Fibroblast of the aortic adventitia (primary cell): ENCODE data around the gene GLB1L. TPM values are rescaled to one million over a fixed set of nuclear protein-coding genes. Genes with fewer than 3 reads are reported as not detected.
A peak's percentile ranks its signal among the peaks of the same experiment; 100 is the strongest.

Experiments used
- DNase-seq: peaks from one replicate; pipeline ENCODE4 v3.0.0-alpha.2; 2010; ENCODE audit warnings: low read depth
- H3K4me3 ChIP-seq: 2 replicates; pipeline ENCODE4 v1.5.1; 2011; ENCODE audit warnings: low read depth, mild to moderate bottlenecking, control low read depth, low read length, moderate library complexity
- total RNA-seq: library from RNA; depleted of rRNA; stranded (reverse); fragments of >200 nt; gene quantifications from 2 replicates; pipeline ENCODE4 v1.2.3, GENCODE V29; 2012; ENCODE audit warnings: low replicate concordance
- TF ChIP-seq, protein P1 (sequence below): IDR thresholded peaks from 2 replicates; pipeline ENCODE4 v1.5.1; 2011; ENCODE audit warnings: mild to moderate bottlenecking, low read length, control low read depth, inconsistent platforms; ENCODE audit not compliant: insufficient read depth

GLB1L gene
- total RNA-seq, 1 donor, result 10.5 TPM

DNA sequence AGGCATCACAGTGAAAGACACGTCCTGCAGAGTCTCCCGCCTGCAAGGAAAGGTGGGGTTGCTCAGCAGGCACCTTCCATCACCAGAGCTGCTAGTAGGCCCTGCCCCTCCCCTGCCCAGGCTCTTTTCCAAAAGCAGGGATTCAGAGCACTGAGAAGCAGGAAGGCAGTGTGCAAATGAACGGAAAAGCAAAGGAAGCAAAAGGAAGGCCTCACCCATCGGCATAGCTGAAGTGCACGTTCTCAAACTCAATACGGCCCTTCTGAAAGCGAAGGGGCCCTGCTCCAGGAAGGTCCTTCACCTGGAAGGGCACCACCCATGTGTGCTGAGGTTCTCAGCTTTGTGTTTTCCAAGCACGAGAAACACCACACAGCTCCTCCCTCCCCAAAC is 32.2 kb downstream of the GLB1L start:
- no peak overlapping the region for H3K4me3 ChIP-seq
- DNase-seq, result no peak
- TF ChIP-seq, protein P1, sequence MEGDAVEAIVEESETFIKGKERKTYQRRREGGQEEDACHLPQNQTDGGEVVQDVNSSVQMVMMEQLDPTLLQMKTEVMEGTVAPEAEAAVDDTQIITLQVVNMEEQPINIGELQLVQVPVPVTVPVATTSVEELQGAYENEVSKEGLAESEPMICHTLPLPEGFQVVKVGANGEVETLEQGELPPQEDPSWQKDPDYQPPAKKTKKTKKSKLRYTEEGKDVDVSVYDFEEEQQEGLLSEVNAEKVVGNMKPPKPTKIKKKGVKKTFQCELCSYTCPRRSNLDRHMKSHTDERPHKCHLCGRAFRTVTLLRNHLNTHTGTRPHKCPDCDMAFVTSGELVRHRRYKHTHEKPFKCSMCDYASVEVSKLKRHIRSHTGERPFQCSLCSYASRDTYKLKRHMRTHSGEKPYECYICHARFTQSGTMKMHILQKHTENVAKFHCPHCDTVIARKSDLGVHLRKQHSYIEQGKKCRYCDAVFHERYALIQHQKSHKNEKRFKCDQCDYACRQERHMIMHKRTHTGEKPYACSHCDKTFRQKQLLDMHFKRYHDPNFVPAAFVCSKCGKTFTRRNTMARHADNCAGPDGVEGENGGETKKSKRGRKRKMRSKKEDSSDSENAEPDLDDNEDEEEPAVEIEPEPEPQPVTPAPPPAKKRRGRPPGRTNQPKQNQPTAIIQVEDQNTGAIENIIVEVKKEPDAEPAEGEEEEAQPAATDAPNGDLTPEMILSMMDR, result no peak

DNA sequence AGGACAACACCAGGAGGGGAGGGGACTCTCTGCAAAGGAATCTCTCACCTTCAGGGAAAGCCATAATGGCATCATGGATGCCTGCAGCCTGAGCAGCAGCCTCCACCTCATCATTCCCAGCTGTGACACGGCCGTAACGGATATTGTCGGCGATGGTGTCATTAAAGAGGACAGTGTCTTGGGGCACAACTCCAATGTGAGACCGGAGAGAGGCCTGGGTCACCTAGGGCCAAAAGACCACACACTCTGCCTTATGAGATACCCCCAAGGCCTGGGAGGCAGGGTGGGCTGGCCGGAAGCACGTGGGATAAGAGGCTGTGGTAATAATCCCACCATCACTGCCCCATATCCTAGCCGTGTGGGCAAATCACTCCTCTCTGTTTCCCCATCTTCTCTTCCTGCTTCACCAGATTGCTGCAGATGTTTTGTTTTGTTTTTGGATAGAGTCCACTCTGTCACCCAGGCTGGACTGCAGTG is 34.3 kb downstream of the GLB1L start:
- DNase-seq, result no peak
- H3K4me3 ChIP-seq, result no peak overlapping the region
- TF ChIP-seq, protein P1, result no peak

DNA sequence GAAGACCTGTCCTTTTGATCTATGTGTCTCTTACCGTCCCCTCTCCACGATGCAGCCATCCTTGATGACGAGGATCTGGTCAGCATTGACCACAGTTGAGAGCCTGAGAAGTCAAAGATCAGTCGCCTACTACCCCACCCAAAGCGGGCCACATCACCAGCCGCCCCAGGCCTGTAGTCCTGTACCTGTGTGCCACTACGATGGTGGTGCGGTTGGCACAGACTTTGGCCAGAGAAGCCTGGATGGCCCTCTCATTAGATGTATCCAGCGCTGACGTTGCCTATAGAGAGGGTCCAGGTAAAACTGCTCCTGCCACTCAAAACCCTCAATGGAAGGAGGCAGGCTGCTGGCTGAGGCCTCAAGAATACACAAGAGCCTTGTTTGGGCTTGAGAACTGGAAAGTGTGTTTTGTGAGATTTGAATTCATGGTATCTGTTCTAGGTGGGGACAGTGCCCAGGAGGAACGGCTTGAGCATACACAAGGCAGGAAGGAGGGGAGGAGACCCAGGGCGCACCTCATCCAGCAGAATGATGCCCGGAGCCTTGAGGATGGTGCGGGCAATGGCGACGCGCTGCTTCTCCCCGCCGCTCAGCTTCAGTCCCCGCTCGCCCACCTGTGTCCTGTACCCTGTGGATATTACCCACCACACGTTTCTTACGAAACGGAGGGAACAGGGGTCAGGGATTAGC is 34.9 kb downstream of the GLB1L start:
- TF ChIP-seq, protein P1, result no peak
- no peak overlapping the region for H3K4me3 ChIP-seq
- DNase-seq, result no peak

DNA sequence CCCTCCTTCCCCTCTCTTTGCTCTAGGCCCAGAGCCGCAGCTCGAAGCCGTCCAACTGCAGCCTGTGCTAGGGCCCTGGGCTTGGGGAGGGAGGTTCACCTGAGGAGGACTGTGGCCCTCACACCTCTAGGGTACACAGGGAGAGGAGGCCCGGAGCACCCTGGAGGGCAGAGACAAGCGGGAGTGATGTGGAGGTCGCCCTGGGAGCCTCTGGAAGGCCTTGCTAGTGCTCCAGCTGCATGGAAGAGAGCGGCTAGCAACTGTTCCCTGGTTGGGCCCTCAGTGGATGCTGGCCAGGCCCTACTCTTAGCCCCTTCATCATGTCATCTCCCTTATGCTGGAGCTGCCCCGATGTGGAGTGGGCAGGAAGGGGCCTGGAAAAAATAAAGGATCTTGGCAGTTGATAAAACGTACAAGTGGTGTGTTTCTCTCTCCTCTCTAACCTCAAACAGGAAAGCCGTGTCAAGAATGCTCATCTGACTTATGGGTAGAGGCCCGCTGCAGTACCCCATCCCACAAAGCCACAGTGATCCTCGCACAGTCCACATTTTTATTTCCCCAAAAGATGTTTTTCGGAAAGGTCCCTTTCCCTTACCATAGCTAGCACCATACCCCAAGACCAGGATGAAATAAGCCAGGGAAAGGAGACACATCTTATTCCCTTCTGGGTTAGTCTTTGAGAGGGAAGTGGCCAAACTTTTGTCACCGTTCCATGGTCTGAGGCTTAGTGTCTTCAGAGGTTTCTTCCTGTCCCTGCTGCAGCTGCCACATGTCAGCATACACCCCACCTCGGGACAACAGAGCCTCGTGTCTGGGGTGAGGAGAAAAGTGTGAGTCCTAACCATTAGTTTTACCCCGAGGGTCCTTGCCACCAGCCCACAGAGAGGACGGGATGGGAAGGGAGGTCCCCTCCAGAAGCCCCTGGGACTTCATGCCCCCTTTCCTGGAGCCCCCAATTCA is 35.7 kb downstream of the GLB1L start:
- no peak overlapping the region for H3K4me3 ChIP-seq
- TF ChIP-seq, protein P1, result no peak
- no peak for DNase-seq

DNA sequence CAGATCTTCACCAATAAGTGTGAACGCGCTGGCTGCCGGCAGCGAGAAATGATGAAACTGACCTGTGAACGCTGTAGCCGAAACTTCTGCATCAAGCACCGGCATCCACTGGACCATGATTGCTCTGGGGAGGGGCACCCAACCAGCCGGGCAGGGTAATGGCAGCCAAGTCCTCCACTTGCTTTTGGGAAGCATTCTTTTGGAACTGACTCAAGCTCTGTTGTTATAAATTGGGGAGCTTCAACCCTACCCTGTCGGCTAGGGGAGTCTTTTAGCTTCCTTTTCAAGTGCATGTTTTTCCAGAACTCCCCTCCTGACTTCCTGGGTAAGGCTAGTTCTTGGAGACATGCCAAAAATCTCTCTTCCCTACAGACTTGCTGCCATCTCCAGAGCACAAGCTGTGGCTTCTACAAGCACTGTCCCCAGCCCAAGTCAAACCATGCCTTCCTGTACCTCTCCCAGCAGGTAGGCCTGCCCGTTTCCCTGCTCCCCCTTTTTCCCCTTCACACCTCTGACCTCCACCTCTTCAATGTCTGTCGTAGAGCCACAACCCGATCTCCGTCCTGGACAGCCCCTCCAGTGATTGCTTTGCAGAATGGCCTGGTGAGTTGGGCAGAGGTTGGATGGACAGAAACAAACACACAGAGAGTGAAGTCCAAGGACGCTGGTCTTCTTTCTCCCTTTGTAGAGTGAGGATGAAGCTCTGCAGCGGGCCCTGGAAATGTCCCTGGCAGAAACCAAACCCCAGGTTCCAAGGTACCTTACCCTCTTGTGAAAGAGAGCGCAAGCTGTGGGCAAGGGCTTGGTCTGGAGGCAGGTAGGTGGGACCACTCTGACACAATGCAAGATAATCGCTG is 37.1 kb downstream of the GLB1L start:
- peak overlapping the region; percentile 86 for H3K4me3 ChIP-seq
- DNase-seq, result peak; percentile 52
- TF ChIP-seq, protein P1, result no peak
